SK-N-SH (cell line): ENCODE results near the gene B4GALNT3. TPM values are rescaled to one million over a fixed set of nuclear protein-coding genes. Genes with fewer than 3 reads are reported as not detected.

ENCODE experiments used
- CTCF ChIA-PET: fragments of 300-600, 350-600 bp; formaldehyde crosslinking; extraction: SDS; loops from one replicate; lab custom pipeline; 2021; lab: Yijun Ruan, JAX
- POLR2A ChIA-PET: fragments of 350-600 bp; sonication (Branson Sonifier 250); formaldehyde crosslinking; extraction: SDS; loops from one replicate; lab custom pipeline; 2020; ENCODE audit warnings: antibody characterized with exemption, inconsistent platforms; lab: Yijun Ruan, JAX
- DNase-seq: peaks from one replicate; pipeline ENCODE4 v3.0.0; 2012
- H2AFZ ChIP-seq: fragments of 200-600 bp; sonication (generic); 2 replicates; pipeline ENCODE4 v1.8.1; 2016; ENCODE audit warnings: antibody characterized with exemption, mild to moderate bottlenecking, low read depth
- H3F3A ChIP-seq: fragments of 200-600 bp; sonication (generic); replicated peaks from 2 replicates; pipeline ENCODE3; 2016; ENCODE audit warnings: antibody characterized with exemption, mild to moderate bottlenecking; ENCODE audit not compliant: insufficient read depth
- H3K27ac ChIP-seq, 2 experiments: fragments of 200-500 bp in 1 of 2; fragments of 200-600 bp in 1 of 2; sonication (Bioruptor generic) in 1 of 2; sonication (generic), shearing (Covaris generic) in 1 of 2; 2 replicates each; pipeline versions ENCODE4 v1.5.1 to v1.6.1; 2014 to 2016; ENCODE audit warnings: low read depth in 2 of 2, inconsistent platforms in 1 of 2, low read length in 1 of 2, mild to moderate bottlenecking in 1 of 2, mixed read lengths in 1 of 2
- H3K27me3 ChIP-seq: fragments of 200-600 bp; sonication (generic), shearing (Covaris generic); 2 replicates; pipeline ENCODE4 v1.6.1; 2016; ENCODE audit warnings: mixed run types; ENCODE audit not compliant: insufficient read depth
- H3K36me3 ChIP-seq, 2 experiments: fragments of 200-500 bp in 1 of 2; fragments of 200-600 bp in 1 of 2; sonication (Bioruptor generic) in 1 of 2; sonication (generic) in 1 of 2; replicated peaks in 1 of 2; 2 replicates each; pipeline versions ENCODE3 to v1.5.1; 2014 to 2016; ENCODE audit warnings: low read length in 1 of 2, mild to moderate bottlenecking in 1 of 2; ENCODE audit not compliant: insufficient read depth in 2 of 2, control insufficient read depth in 1 of 2
- H3K4me1 ChIP-seq, 2 experiments: fragments of 200-500 bp in 1 of 2; fragments of 200-600 bp in 1 of 2; sonication (Bioruptor generic) in 1 of 2; sonication (generic), shearing (Covaris generic) in 1 of 2; 2 replicates each; pipeline versions ENCODE4 v1.5.1 to v1.6.1; 2014 to 2016; ENCODE audit warnings: low read depth in 1 of 2, low read length in 1 of 2, mixed run types in 1 of 2; ENCODE audit not compliant: insufficient read depth in 2 of 2, control insufficient read depth in 1 of 2
- H3K4me2 ChIP-seq: fragments of 200-600 bp; sonication (generic), shearing (Covaris generic); 2 replicates; pipeline ENCODE4 v1.6.1; 2017; ENCODE audit warnings: mixed run types
- H3K4me3 ChIP-seq, 2 experiments: fragments of 200-500 bp in 1 of 2; fragments of 200-600 bp in 1 of 2; sonication (Bioruptor generic) in 1 of 2; sonication (generic), shearing (Covaris generic) in 1 of 2; 2 replicates each; pipeline versions ENCODE4 v1.5.1 to v1.8.1; 2014 to 2016; ENCODE audit warnings: low read depth in 2 of 2, inconsistent platforms in 1 of 2, low read length in 1 of 2, mild to moderate bottlenecking in 1 of 2, mixed read lengths in 1 of 2, moderate library complexity in 1 of 2
- H3K79me2 ChIP-seq: fragments of 200-600 bp; sonication (generic); 2 replicates; pipeline ENCODE4 v1.8.1; 2017; ENCODE audit warnings: mild to moderate bottlenecking; ENCODE audit not compliant: insufficient read depth
- H3K9ac ChIP-seq: fragments of 200-600 bp; sonication (generic); 2 replicates; pipeline ENCODE4 v1.6.1; 2017; ENCODE audit warnings: mixed run types
- H3K9me2 ChIP-seq: fragments of 200-600 bp; sonication (generic); 2 replicates; pipeline ENCODE4 v1.6.1; 2017; ENCODE audit warnings: mixed run types
- H3K9me3 ChIP-seq: fragments of 200-600 bp; sonication (generic); 2 replicates; pipeline ENCODE4 v1.6.1; 2017; ENCODE audit warnings: mixed run types, mild to moderate bottlenecking, moderate library complexity
- H4K20me1 ChIP-seq: fragments of 200-600 bp; sonication (generic); 2 replicates; pipeline ENCODE4 v1.6.1; 2017; ENCODE audit warnings: mild to moderate bottlenecking, mixed run types; ENCODE audit not compliant: insufficient read depth
- ELF1 ChIP-seq: IDR thresholded peaks from 2 replicates; pipeline ENCODE4 v1.4.0; 2012
- FOXJ3 ChIP-seq: sonication (generic); formaldehyde crosslinking; IDR thresholded peaks from 2 replicates; pipeline ENCODE4 v1.5.1; 2020; ENCODE audit warnings: mild to moderate bottlenecking, missing genetic modification reagents
- FOXM1 ChIP-seq: IDR thresholded peaks from 2 replicates; pipeline ENCODE4 v1.4.0; 2012; ENCODE audit warnings: low read depth, mild to moderate bottlenecking
- IRF3 ChIP-seq: fragments of 150-350 bp; IDR thresholded peaks from 2 replicates; pipeline ENCODE4 v1.6.1; 2016; ENCODE audit warnings: mild to moderate bottlenecking, low read depth, low read length
- MAX ChIP-seq: IDR thresholded peaks from 2 replicates; pipeline ENCODE4 v1.4.0; 2012; ENCODE audit warnings: low read depth
- MEF2A ChIP-seq: IDR thresholded peaks from 2 replicates; pipeline ENCODE4 v1.4.0; 2012; ENCODE audit warnings: low read depth, borderline replicate concordance
- MXI1 ChIP-seq: IDR thresholded peaks from 2 replicates; pipeline ENCODE4 v1.6.1; 2012; ENCODE audit warnings: mild to moderate bottlenecking, low read depth, low read length, improper control_type of control experiment
- PBX3 ChIP-seq: IDR thresholded peaks from 2 replicates; pipeline ENCODE4; 2012
- USF2 ChIP-seq: fragments of 150-350 bp; IDR thresholded peaks from 2 replicates; pipeline ENCODE4 v1.6.1; 2017; ENCODE audit warnings: antibody characterized with exemption, low read length, low read depth, borderline replicate concordance
- YY1 ChIP-seq: IDR thresholded peaks from 2 replicates; pipeline ENCODE4 v1.4.0; 2012; ENCODE audit warnings: low read depth, mild to moderate bottlenecking
- ZBTB33 ChIP-seq: IDR thresholded peaks from 2 replicates; pipeline ENCODE4 v1.4.0; 2012; ENCODE audit warnings: low read depth, borderline replicate concordance
- WGBS: methylation state at CpG from one replicate; pipeline ENCODE4 v1.1.6; 2017; ENCODE audit warnings: low lambda C conversion rate; 5-methylcytosine and 5-hydroxymethylcytosine counted together
- polyA plus RNA-seq, 3 experiments: library from polyadenylated mRNA; depleted of rRNA; stranded (reverse); fragments of >200 nt; gene quantifications; 2 replicates each; pipeline ENCODE4 v1.2.3, GENCODE V29; 2012

Gene B4GALNT3
- polyA plus RNA-seq, 1 of the 3 experiments (the other 2 are of a cell fraction): 0.53 TPM

GRCh38 chr12:585062-586061 is 125.6 kb downstream of the B4GALNT3 start:
- CTCF ChIA-PET: interaction anchor here (0.6 to 3.6 kb wide), 4 partner anchors 9 to 364 kb away, joined by 3 to 19 read pairs (median 8); partner anchors contain the start of gene RAD52
- 83% methylated on average over 30 of the region's 30 CpGs for WGBS

More at GRCh38 chr12:585062-586061, 125.6 kb downstream of the B4GALNT3 start:
- H3K9me2 ChIP-seq: no peaks in the 10 kb centered on the region
- DNase-seq: no peak
- H3K4me3 ChIP-seq: no peak overlapping the region
- no peak overlapping the region for H3K4me2 ChIP-seq
- H3K79me2 ChIP-seq: no peaks in the 10 kb centered on the region
- H3K9ac ChIP-seq: no peak overlapping the region
- H3K9me3 ChIP-seq: no peaks in the 10 kb centered on the region
- TF ChIP-seq MXI1: no peak
- TF ChIP-seq MEF2A: no peak
- TF ChIP-seq USF2: no peak
- TF ChIP-seq PBX3: no peak
- TF ChIP-seq MAX: no peak
- TF ChIP-seq YY1: no peak
- no peak for TF ChIP-seq FOXM1
- no peak for TF ChIP-seq ZBTB33
- TF ChIP-seq ELF1: no peak
- TF ChIP-seq FOXJ3 (CRISPR knock-in tag): no peak
- no peak for TF ChIP-seq IRF3
- H3K4me1 ChIP-seq: peaks cover 0 to 10% of the 10 kb centered on the region in 2 experiments; a peak in 1 of 4 replicates
- no peaks in the 10 kb centered on the region for H3K36me3 ChIP-seq
- POLR2A ChIA-PET: no interaction called here
- no peak overlapping the region for H3K27ac ChIP-seq
- no peaks in the 10 kb centered on the region for H4K20me1 ChIP-seq
- H2AFZ ChIP-seq: no peak overlapping the region
- no peaks in the 10 kb centered on the region for H3K27me3 ChIP-seq
- H3F3A ChIP-seq: no peaks in the 10 kb centered on the region
